8988T (cell line): ENCODE results near the gene NDST1.
"Not testable (repeated sequence)": the region's sequence is repeated elsewhere in the genome, so short reads cannot be mapped to it uniquely, and the experiment has no call there.

Experiments
- DNase-seq: peaks from one replicate; pipeline ENCODE4 v3.0.0; 2011

NDST1 gene

DNA sequence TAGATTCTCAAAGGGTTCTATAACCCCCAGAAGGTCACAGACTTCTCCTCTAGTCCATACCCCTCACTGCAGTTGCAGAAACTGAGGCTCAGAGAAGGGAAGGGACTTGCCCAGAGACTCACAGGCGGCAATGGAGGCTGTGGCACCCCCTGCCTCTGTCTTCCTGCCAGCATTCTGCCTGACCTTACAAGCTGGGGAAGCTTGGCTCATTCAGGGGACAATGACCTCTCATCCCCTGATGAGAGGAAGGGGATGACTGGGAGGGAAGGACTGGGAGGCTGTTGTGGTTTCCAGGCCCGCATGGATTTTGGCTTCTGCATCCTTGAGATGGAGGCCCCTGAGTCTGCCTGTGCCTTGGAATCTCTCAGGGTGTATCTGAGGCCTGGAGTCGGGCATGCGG, 897 bp downstream of the NDST1 start:
- no peak for DNase-seq

DNA sequence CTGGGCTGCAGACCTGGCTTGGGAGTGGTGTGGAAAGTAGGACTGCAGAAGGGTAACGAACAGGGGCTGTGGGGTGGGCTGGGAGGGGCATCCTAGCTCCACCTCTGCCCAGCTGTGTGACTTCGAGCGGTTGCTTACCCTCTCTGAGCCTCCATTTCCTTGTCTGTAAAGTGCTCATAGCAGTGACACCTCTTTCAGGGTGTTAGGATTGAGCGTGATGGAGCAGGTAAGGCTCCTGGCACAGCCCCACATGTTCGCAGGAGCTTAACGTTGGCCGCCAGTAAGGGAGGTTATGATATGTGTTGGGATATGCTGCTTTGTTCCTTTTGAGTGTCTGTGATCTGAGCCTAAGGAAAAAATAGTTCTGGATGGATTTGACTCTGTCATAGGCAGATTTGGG, 2.1 kb downstream of the NDST1 start:
- DNase-seq = no peak

DNA sequence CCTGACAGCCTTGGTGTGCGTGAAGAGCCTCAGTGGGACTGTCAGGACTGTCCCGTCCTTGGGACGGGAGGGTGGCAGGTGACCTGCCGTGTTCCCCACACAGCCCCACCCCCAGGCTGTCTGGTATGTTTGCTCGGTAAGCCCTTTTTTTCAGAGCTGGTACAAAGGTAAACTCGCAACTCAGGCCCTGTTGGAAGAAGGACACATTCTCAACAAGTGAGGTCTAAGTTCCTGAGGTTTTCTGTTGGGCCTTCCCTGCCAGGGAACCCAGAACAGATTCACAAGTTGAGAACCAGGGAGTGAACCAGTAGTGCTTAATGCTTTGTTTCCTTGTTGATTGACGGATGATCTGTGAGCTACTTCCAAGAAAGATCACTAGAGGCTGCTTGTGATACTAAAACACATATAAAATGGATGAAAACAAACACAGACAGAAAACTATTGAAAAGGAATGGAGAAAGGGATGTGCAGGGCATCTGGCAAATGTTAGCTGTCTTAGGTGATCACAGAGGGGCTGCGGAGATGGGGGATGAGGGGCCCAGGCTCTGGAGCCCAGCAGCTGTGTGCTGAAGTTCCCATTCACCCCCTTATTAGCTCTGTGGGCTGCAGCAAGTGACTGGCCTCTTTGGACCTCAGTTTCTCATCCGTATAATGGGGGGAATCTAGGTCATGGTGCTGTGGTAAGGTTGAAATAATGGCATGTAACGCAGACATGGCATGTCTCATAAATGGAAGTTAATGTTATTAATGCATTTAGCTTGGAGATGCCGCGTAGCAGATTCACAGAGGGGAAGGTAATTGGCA, 2.7 kb downstream of the NDST1 start:
- DNase-seq = no peak

DNA sequence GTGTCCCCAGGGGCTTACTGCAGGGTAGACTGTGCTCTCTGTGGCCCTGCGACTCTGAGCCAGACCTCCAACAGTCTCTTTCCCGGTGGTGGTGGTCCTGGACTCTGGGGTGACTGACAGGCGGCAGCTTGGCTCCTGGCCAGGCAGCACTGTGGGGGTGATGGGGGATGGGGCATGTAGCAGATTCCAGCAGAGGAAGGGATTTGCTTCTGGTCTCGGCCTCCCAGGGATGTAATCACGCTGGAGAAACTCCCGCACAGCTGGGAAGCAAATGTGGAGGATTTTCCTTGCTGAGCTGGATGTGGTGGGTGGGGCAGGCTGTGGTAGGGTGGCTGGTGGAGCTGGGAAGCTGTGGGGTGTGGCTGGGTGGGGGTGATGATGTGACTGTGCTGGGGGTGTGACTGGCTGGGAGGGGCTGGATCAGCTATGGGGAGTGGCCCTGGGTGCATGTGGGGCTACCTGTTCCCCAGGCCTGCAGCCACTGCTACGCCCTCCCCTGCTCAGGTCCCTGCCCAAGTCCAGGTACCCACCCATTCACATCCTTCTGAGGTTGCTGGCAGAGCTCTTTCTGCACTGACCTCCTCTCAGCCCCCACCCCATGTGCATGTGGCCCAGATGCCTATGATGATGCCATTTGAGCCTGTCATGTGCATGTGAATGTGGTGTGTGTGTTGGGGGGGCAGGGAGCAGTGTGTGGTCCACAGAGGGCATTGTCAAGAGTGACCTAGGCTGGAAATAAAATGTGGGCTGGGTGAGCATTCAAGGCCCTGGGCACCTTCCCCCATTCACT, 3.8 kb downstream of the NDST1 start:
- DNase-seq = no peak

DNA sequence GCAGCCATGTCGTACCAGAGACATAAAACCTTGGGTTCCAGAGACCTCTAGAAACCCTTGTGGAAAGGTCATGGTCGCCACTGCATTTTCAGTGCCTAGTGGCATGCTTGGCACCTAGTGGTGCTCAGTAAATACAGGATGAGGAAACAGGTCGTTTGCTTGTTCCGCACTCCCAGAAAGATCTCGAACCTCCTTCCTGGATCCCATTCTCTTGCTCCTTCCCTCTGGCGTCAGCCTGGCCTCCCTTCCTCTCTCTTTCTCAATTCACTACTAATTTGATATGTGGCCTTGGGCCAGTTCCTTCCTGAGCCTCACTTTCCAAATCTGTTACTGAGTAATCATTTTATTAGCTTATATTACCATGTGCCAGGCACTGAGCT, 4.4 kb downstream of the NDST1 start:
- DNase-seq = no peak

DNA sequence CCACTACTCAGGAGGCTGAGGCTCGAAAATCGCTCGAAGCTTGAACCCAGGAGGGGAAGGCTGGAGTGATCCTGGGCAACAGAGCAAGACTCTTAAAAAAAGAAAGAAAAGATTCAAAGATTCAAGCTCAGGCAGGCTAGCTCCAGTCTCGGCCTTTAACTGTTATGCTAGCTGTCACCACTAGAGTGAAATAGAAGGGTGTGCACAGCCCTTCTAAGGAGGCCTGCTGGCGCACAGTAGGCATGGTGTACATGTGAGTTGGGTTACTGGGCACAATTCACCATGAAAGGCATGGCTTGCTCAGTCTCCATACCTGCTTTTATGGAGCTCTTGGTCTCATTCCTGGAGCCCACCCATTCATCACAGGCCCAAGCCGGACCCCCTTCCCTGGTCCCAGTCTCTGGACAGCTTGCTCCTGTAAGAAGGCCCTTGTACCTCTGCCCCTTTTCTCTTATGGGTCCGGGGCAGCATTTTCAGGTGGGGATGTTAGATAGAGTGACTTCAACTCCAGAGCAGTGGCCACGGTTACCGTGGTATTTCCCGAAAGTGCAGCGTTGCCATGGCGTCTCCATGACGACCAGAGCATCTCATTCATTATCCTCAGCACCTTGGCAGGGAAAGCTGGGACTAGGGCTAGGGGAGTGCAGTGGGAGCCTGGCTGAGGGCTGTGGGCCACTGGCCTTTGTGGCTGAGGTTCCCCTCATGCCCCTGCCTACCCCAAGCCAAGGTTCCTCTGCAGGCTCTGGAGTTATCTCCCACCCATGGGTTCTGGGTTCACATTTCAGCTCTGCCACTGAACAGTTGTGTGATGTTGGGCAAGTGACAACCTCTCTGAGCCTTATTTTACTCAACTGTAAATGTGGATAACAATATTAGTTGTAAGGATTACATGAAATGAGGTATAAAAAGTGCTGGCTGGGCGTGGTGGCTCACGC, 5.7 kb downstream of the NDST1 start:
- no peak for DNase-seq

DNA sequence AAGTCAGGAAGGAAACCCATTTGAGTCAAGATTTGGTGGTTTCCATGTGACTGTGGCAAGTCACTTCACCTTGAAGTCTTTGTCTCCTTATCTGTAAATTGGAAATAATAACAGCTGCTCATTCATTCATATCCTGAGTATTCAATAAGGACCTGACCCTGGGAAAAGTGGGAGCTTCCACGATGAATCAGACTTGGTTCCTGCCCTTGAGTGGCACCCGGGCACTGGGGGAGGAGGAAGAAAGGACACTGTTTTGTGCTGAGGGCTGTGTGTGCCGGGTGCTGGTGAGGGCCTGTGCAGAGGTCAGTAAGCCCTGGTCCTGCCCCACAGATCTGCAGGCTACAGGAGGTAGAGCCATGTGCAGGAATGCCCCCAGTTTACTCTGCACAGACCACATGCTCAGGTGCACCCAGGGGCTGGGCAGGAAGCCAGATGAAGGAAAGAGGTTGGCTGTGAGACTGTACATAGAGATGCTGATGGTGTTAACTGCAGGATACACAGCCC, 6.8 kb downstream of the NDST1 start:
- no peak for DNase-seq

DNA sequence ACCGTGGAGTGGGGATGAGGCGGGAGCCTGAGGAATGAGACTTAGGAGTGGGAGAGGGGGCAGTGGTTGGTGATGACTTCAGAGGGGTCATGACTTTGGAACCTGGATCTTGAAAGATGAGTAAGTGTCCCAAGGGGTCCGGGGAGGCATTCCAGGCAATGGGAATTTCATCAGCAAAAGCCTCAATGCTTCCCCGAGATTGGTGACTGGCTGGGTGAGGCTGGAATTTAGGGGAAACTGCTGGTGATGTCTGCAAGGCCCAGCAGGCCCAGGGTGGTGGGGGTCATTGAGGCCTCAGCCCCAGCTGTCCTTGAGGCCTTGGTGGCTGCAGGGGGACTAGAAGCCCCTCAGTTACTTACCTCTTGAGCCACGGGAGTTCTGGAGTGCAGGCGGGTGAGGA, 7.5 kb downstream of the NDST1 start:
- no peak for DNase-seq

DNA sequence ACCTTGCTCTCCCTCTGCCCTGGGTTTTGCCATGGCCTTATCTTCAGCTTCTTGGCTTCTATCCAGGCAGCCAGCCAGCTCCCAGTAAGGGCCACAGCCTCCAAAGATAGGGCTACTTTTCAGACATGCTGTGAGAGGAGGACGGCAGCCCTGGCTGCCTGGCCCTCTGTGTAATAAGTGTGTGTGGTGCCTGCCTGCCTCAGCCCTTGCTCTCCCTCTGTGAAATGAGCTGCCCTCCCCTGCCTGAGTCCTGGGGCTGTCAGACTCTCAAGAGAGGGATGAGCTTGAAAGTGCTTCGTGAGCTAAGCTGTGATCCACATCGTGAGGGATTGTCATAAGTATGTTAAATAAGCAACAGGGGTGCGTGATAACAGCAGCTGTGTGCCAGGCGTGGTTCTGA, 8.1 kb downstream of the NDST1 start:
- no peak for DNase-seq

DNA sequence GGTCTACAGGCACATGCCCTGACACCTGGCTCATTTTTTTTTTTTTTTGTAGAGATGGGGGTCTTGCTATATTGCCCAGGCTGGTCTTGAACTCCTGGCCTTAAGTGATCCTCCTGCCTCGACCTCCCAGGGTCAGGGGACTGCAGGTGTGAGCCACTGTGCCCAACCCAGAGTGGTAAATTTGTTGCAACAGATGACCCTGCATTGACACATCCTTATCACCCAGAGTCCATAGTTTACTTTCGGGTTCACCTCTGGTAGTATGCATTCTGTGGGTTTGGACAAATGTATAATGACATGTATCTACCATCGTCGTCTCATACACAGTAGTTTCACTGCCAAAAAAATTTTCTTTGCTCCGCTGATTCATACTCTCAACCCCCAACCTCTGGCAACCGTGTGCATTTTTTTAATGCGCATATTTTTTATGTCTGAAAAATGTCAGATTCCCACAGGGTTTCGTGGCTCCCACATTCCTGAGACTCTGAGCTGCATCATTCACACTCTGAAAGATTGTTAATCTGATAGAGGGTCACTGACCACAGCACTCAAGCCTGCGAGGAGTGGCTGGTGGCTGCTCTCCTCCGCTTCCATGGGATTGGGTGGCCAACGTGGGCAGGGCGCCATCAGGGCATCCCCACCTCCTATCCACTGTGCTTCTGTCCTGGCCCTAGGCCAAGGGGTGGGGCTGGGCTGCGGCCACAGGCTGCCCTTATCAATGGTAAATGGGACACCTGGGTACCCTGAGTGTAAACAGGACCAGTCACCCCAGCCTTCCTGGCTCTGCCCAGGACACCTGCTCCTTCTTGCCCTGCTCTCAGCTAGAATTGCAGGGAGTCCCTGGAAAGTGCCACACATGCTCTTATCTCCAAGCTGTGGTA, 9.6 kb downstream of the NDST1 start:
- peak; percentile 79 for DNase-seq

DNA sequence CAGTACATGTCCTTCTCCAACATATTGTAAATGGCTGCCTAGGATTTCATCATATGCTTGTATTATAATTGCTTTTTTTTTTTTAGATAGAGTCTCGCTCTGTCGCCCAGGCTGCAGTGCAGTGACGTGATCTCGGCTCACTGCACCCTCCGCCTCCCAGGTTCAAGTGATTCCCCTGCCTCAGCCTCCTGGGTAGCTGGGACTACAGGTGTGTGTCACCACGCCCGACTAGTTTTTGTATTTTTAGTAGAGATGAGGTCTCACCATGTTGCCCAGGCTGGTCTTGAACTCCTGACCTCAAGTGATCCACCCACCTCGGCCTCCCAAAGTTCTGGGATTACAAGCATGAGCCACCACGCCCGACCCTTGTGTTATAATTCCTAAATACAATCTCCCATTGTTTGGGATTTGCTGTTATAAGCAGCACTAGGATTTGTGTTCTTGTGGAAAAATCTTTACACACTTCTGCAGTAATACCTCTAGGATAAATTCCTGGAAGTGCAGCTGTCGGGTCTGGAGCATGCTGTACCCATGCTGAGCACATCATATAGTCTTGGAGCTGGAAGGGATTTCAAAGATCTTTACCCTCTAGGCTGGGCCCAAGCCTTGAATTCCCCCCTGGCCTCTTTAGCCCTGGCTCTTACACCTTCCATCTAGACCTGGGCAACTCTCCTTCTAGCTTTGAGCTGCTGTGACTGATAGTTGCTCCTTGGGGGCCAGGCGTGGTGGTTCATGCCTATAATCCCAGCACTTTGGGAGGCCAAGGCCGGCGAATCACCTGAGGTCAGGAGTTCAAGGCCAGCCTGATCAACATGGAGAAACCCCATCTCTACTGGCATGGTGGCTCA, 11.0 kb downstream of the NDST1 start:
- not testable (repeated sequence) for DNase-seq

DNA sequence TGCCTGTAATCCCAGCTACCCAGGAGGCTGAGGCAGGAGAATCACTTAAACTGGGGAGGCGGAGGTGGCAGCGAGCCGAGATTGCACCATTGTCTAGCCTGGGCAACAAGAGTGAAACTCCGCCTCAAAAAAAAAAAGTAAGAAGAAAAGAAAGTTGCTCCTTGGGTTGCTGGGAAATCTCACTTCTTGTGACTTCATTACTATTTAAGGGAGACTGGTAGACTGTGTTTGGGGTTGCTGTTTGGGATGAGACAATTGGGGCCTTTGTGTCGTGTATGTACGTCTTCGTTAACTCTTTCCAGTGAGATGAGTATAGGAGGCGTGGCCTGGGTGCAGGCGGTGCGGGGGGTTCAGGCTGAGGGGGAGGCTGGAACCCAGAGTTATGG, 11.6 kb downstream of the NDST1 start:
- DNase-seq = no peak

DNA sequence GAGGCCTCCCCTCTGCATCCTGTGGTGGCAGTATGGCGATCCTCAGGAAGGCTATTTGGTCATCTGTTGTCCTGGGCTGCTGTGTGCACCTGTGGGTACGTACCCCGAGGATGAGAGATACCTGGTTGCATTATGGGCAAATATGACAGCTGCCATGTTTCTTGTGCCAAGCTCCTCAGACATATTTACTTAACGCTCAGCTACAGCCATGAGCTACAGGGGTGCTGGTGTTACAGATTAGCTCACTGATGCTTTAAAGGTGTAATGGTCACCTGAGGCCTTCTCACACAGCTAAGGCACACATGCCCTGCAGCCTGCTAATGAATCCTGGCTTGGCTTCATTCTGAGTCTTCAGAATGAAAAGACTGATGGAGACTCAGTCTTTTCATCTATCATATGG, 12.0 kb downstream of the NDST1 start:
- DNase-seq = no peak

DNA sequence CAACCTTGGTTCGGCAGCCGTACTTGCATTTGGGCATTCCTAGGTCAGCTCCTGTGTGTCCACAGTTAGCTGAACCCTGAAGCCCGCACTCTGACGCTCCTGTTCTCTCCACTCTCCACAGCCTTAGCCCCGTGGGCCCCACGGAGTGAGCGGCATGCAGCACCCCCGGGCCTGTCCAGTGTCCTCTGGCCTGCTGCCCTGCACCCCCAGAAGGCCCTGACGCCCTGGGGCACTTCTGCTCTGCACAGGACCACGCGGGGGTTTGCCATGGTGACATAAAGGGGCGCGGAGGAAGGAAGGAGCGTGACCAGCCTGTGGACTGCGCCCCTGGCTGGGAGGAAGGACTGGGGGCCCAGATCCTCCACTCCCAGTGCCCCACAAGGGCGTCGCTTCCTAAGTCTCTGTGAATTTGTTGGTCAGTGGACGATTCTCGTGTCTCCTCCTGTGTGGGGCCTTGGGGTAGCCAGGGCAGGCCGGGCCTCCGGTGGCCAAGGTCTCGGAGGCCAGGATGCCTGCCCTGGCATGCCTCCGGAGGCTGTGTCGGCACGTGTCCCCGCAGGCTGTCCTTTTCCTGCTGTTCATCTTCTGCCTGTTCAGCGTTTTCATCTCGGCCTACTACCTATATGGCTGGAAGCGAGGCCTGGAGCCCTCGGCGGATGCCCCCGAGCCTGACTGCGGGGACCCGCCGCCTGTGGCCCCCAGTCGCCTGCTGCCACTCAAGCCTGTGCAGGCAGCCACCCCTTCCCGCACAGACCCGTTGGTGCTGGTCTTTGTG, 13.0 kb downstream of the NDST1 start:
- DNase-seq = no peak

DNA sequence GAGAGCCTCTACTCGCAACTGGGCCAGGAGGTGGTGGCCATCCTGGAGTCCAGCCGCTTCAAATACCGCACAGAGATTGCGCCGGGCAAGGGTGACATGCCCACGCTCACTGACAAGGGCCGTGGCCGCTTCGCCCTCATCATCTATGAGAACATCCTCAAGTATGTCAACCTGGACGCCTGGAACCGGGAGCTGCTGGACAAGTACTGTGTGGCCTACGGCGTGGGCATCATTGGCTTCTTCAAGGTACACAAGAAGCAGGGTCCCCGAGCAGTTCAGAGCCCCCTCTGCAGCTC, 13.5 kb downstream of the NDST1 start:
- DNase-seq = no peak

DNA sequence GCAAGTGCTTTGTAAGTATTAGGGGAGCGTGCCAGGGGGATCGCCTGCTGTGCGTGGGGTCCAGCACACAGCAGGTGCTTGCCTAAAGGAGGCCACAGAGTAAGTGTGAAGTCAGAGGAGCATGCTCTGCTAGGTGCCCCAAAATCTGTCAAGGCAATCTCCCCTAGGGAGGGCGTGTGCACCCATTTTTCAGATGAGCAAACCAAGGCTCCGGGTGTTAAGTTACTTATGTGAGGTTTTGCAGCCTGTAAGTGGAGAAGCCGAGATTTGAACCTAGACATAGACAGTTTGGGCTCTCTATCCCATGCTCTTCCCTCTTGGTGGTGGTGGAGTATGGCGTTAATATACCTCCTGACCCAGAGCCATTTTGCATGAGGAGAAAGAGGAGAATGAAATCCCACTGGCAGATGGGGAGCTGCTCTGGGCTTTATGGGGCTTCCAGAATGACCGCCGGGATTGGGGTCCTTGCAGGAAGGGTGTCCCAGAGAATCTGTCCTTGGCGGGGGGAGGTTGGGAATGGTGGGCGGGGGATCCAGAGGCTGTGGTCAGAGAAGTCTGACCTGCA, 14.1 kb downstream of the NDST1 start:
- no peak for DNase-seq

DNA sequence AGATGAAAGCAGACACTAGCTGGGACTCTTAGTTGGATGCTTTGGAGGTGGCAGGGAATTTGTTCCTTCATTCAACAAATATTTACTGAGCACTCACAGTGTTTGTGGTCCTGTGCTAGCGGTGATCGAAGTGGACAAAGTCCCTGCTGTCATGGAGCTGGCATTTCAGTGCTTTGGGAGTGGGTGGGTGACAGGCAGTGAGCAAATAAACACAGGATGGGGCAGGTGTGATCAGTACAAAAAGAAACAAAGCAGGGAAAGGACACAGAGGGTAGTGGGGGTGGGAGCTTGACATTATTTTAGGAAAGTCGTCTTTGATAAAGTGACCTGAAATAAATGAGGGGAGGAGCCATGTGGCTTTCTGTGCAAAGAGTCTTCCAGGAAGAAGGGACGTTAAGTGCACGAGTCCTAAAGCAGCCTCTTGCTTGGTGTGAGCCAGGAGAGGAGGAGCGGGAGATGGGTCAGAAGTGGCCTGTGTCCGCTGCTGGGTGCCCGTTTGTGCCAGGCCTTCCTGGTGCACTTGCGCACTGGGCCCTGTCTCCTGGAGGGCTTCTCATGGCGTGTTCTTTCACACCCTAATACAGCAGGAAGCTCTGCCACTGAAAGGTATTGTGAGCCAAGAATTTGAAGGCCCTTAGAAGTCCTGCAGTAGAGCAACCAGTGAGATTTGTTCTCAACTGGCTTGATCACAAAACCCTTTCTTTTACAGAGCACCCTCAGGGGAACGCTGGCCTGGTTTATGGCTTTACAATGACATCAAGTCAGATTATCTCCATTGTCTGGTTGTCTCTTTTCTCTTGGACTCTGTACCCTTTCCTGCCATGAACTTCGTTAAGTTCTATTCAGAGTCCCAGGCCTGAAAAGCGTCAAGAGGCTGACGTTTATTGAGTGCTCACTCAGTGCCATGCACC, 14.8 kb downstream of the NDST1 start:
- no peak for DNase-seq

DNA sequence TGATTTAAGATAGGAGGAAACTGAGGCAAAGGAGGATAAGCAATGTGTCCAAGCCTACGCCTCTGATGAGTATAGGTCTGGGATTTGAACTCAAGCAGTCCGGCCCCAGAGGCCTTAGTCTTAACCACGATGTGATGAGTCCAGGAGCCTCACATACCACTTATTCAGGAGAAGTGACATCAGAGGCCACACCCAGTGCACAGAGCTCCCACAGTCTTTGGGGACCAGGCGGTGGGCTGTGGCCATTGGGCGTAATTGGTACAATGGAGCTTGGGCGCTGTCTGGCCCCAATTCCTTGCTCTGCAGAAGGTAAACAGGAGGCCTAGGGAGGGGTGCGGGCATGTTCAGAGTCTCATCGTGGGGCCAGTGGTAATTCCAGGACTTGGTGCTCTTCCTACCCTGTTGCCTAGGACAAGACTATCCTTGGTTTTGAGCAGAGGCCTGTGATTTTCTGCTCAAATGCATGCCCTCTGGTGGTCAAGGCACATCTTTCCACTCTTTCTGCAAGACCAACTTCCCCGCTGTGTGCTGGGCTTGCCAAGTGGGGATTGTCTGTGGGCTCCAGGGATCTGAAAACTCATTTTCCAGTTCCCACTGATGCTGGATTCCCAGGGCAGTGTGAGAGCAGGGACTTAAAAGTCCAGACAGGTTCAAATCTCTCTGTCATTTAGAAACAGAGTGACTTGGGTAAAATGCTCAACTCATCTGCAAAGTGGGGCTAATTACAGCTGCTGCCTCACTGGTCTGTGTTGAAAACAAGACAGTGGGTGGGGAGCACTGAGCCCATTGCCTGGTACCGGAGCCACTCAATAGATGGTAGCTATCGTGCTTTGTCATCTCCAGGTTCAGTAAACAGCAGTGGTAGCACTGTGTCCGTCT, 15.8 kb downstream of the NDST1 start:
- peak; percentile 59 for DNase-seq
